ENCODE measurements around the gene KSR1. TPM values are rescaled to one million over a fixed set of nuclear protein-coding genes. Genes with fewer than 3 reads are reported as not detected.

KSR1 gene
- total and polyA plus RNA-seq, 2 donors (not counting 1 experiment from before 2014, with no cell fraction given) = 5.3 to 10.1 TPM

DNA sequence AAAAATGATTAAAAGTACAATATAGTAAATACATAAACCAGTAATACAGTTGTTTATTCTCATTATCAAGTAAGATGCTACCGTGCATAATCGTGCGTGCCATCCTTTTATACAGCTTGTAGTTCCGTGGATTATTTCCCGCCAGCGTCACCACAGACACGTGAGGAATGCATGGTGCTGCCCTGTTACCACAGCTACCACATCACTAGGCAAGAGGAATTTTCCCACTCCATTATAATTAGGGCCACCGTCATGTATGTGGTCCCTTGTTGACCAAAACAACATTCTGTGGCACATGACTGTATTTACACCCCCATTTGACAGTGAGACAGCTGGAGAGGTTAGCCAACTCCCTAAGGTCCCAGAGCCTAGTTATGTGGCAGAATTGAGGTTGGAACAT is 144.2 kb downstream of the KSR1 start:
- H4K20me1 ChIP-seq (ENCODE audit: control insufficient read depth, extremely low read depth, insufficient read depth, low read length) = no peaks in the 10 kb centered on the region
- no peaks in the 10 kb centered on the region for H3K9me3 ChIP-seq (ENCODE audit: control insufficient read depth, insufficient read depth, low read depth, low read length)
- TF ChIP-seq EZH2 (IDR thresholded peaks at IDR 0.05; ENCODE audit: low read length, missing control alignments) = no peak
- TF ChIP-seq, protein P1, sequence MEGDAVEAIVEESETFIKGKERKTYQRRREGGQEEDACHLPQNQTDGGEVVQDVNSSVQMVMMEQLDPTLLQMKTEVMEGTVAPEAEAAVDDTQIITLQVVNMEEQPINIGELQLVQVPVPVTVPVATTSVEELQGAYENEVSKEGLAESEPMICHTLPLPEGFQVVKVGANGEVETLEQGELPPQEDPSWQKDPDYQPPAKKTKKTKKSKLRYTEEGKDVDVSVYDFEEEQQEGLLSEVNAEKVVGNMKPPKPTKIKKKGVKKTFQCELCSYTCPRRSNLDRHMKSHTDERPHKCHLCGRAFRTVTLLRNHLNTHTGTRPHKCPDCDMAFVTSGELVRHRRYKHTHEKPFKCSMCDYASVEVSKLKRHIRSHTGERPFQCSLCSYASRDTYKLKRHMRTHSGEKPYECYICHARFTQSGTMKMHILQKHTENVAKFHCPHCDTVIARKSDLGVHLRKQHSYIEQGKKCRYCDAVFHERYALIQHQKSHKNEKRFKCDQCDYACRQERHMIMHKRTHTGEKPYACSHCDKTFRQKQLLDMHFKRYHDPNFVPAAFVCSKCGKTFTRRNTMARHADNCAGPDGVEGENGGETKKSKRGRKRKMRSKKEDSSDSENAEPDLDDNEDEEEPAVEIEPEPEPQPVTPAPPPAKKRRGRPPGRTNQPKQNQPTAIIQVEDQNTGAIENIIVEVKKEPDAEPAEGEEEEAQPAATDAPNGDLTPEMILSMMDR (conservative IDR thresholded peaks at IDR 0.05 in 1 of 2, IDR thresholded peaks at IDR 0.05 in 1 of 2; ENCODE audit: low read depth in 1 of 2, low read length in 2 of 2) = no peak
- H3K4me3 ChIP-seq (replicated peaks in 1 of 4; ENCODE audit: control extremely low read depth in 1 of 4, insufficient read depth in 1 of 4, low read depth in 3 of 4, low read length in 4 of 4) = no peak overlapping the region
- DNase-seq (ENCODE audit: low read depth in 2 of 2) = peak in 1 of 2 donors; percentile 71
- no peak overlapping the region for H2AFZ ChIP-seq (ENCODE audit: low read length)
- no peaks in the 10 kb centered on the region for H3K27me3 ChIP-seq (ENCODE audit: control insufficient read depth, insufficient read depth, low read length)
- H3K36me3 ChIP-seq (ENCODE audit: control insufficient read depth, insufficient read depth, low read length) = no peaks in the 10 kb centered on the region
- H3K79me2 ChIP-seq (ENCODE audit: control insufficient read depth, insufficient read depth, low read length) = no peaks in the 10 kb centered on the region
- H3K27ac ChIP-seq (ENCODE audit: insufficient read depth, low read length) = no peak overlapping the region
- no peak overlapping the region for H3K9ac ChIP-seq (ENCODE audit: insufficient read depth, low read length)
- no peak overlapping the region for H3K4me2 ChIP-seq (ENCODE audit: extremely low read depth, insufficient read depth, low read length)
- H3K4me1 ChIP-seq (ENCODE audit: control insufficient read depth, extremely low read depth, insufficient read depth, low read length) = no peaks in the 10 kb centered on the region

DNA sequence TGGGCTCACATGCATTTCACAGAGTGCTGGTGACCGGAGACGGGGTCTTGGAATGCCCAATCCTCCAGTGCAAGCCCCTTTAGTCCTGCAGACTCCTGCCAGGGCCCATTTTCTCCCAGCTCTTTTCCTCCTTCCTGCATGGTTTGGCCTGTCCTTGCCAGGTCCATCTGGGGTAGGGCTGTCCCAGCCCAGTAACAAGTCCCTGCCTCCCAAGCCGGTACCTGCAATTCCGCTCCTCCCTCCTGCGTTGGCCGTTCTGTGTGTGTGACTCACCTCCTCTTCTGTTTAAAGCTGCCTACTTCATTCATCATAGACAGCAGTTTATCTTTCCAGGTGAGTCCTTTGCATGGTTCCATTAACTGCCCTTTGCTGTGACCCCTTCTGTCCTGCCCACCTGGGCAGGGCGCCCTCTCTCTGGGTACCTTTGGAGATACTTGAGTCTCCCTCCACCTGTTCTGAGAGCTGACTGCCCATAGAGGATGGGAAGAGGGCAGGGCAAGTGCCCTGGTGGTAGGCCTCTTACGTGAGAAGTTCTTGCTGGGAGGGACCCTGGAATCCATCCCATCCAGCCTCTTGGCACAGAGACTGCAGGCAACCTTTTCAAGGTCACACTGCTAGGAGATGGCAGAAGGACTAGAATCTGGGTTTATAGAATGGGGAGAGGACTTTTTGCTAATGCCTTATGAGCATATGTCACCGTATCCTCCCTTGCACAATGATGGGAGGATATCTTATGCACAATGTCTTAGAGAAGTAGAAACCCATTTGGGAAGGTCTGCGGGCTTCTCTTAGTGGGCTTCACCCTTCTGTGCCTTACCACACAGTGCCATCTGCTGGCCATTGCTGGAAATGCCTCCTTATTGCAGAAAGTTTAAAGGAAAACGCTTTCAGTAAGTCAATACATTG is 145.1 kb downstream of the KSR1 start:
- Histone ChIP-seq H3K36me3 (ENCODE audit: control insufficient read depth, insufficient read depth, low read length) (no peaks in the 10 kb centered on the region), H3K27ac (ENCODE audit: insufficient read depth, low read length) (no peak overlapping the region), H3K9ac (ENCODE audit: insufficient read depth, low read length) (no peak overlapping the region), H3K4me2 (ENCODE audit: extremely low read depth, insufficient read depth, low read length) (no peak overlapping the region), H2AFZ (ENCODE audit: low read length) (no peak overlapping the region), H3K27me3 (ENCODE audit: control insufficient read depth, insufficient read depth, low read length) (no peaks in the 10 kb centered on the region), H3K9me3 (ENCODE audit: control insufficient read depth, insufficient read depth, low read depth, low read length) (no peaks in the 10 kb centered on the region), H3K4me1 (ENCODE audit: control insufficient read depth, extremely low read depth, insufficient read depth, low read length) (no peaks in the 10 kb centered on the region), H3K4me3 (replicated peaks in 1 of 4; ENCODE audit: control extremely low read depth in 1 of 4, insufficient read depth in 1 of 4, low read depth in 3 of 4, low read length in 4 of 4) (no peak overlapping the region), H3K79me2 (ENCODE audit: control insufficient read depth, insufficient read depth, low read length) (no peaks in the 10 kb centered on the region), H4K20me1 (ENCODE audit: control insufficient read depth, extremely low read depth, insufficient read depth, low read length) (no peaks in the 10 kb centered on the region)
- peak; percentile 63 to 89 for DNase-seq (ENCODE audit: low read depth in 2 of 2)
- TF ChIP-seq EZH2 (IDR thresholded peaks at IDR 0.05; ENCODE audit: low read length, missing control alignments) = no peak
- TF ChIP-seq, protein P1 (conservative IDR thresholded peaks at IDR 0.05 in 1 of 2, IDR thresholded peaks at IDR 0.05 in 1 of 2; ENCODE audit: low read depth in 1 of 2, low read length in 2 of 2) = peak; percentile 95 to 97

DNA sequence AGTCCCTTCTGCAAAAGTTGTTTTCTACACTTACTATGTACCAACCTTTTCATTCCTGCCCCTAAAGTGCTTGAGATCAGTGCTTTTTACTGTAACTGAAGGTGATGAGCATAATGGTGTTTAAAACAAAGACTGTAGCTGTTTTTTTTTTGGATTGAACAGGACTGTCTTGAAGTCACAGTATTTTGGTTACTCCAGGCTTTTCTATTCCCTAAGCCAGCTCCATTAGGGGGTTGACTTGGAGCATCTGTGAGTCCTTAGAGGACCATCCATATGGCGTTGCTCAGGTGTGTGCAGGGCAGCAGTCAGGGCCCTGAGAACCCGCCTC is 145.7 kb downstream of the KSR1 start:
- no peak overlapping the region for H3K4me2 ChIP-seq (ENCODE audit: extremely low read depth, insufficient read depth, low read length)

More for the DNA sequence above, 145.7 kb downstream of the KSR1 start:
- no peak for TF ChIP-seq EZH2 (IDR thresholded peaks at IDR 0.05; ENCODE audit: low read length, missing control alignments)
- Histone ChIP-seq H4K20me1 (ENCODE audit: control insufficient read depth, extremely low read depth, insufficient read depth, low read length) (no peaks in the 10 kb centered on the region), H3K9me3 (ENCODE audit: control insufficient read depth, insufficient read depth, low read depth, low read length) (no peaks in the 10 kb centered on the region), H3K36me3 (ENCODE audit: control insufficient read depth, insufficient read depth, low read length) (no peaks in the 10 kb centered on the region), H2AFZ (ENCODE audit: low read length) (no peak overlapping the region), H3K4me3 (replicated peaks in 1 of 4; ENCODE audit: control extremely low read depth in 1 of 4, insufficient read depth in 1 of 4, low read depth in 3 of 4, low read length in 4 of 4) (no peak overlapping the region), H3K27me3 (ENCODE audit: control insufficient read depth, insufficient read depth, low read length) (no peaks in the 10 kb centered on the region), H3K79me2 (ENCODE audit: control insufficient read depth, insufficient read depth, low read length) (no peaks in the 10 kb centered on the region), H3K9ac (ENCODE audit: insufficient read depth, low read length) (no peak overlapping the region), H3K4me1 (ENCODE audit: control insufficient read depth, extremely low read depth, insufficient read depth, low read length) (no peaks in the 10 kb centered on the region), H3K27ac (ENCODE audit: insufficient read depth, low read length) (no peak overlapping the region)
- no peak for DNase-seq (ENCODE audit: low read depth in 2 of 2)
